GM19238 (cell line): ENCODE data around the gene C6orf120.
"Not testable (repeated sequence)": the region's sequence is repeated elsewhere in the genome, so short reads cannot be mapped to it uniquely, and the experiment has no call there.

Experiments used
- DNase-seq: peaks from one replicate; pipeline ENCODE4 v3.0.0; 2011; ENCODE audit warnings: low spot score; ENCODE audit not compliant: insufficient read length

Gene C6orf120

DNA sequence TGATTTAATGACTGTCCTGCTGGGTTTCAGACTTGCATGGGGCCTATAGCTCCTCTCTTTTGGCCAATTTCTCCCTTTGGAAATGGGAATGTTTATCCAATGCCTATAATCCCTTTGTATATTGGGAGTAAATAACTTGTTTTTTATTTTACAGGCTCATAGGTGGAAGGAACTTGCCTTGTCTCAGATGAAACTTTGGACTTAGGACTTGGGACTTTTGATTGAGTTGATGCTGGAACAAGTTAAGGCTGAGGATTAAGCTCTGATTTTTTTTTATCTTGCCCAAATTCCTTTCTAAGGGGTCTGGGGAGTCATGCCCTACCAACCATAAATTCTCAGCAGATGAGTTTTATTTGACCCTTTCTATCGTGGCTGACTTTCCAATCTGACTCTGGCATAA lies 23.6 kb upstream of the C6orf120 start:
- DNase-seq: no peak

GRCh38 chr6:169684056-169684455 lies 17.9 kb upstream of the C6orf120 start:
- no peak for DNase-seq

DNA sequence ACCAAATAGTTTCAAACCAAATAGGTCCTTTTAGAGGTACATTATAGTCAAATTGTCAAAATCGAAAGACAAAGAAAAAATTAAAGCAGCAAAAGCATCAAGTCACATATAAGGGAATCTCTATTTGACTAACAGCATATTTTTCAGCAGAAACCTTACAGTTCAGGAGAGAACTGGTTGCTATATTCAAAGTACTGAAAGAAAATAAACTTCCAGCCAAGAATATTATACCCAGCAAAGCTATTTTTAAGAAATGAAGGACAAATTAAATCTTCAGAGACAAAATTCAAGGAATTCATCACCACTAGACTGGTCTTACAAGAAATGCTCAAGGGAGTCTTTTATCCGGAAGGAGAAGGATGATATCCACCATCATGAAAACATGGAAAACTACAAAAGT lies 16.1 kb upstream of the C6orf120 start:
- DNase-seq: no peak

DNA sequence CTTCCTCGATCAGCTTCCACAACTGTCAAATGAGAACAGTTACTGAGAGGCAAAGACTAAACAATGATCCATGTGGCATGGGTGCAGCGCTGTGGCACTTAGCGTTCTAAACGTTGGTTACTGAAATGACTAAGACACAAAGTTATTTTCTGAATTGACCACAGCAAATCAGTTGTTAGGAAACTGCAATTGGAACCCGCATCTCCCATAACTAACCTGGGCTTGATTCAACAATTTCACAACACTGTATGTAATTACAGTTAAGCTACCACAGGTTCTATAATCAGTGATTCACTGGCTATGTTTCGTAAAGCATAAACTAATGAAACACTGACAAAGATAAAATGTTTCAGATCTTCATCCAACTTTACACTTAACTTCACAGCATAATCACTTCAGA lies 12.6 kb upstream of the C6orf120 start:
- DNase-seq: no peak

DNA sequence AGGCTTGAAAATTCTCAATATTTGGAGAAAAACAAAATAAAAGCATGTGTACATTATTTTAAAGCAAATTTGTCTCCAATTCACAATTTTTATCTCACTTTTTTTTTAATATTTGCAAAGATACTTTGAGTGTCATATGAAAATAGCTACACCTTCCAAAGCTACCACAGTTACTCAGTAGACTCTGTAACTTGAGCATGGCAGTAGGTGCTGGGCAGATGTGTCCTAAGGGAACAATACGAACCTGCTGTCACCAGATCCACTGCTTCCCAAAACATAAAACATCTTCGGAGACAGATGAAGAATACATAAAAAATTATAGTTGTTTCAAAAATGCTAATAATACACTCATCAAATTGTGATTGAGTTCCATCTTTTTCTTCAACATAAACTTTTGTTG lies 10.7 kb upstream of the C6orf120 start:
- DNase-seq: no peak

DNA sequence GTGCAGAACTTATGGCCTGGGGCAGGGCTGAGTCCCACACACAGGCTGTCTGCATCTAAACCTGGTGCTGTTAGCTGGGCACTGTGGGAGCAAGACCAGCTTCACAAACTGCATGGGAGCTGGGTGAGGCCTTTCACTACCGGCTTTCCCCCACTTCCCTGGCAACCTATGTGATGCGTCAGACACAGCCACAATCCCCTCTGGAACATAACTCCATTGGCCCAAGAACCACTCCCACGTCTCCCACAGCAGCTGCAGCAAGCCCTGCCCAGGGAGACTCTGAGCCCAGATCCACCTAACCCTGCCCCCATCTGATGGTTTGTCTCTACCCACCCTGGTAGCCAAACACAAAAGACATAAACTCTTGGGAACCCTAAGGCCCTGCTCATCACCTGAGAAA lies 9.4 kb upstream of the C6orf120 start:
- DNase-seq: no peak

DNA sequence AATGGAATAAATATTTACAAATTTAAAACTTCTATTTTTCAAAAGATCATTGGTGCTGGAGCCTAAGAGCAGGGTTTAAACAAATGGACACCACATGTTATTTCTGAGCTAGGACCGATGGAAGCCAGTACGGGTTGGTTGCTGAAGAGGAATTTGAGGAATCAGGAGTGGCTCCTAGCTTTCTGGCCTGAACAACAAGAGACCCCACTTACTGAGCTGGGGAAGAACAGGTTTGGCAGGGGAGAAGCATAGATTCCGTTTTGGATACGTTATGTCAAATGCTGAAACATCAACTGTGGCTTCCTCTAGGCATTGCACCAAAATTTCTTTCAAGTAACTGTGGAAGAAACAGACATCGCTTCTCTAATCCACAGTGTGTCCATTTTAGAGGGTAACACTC lies 6.8 kb upstream of the C6orf120 start:
- DNase-seq: no peak

DNA sequence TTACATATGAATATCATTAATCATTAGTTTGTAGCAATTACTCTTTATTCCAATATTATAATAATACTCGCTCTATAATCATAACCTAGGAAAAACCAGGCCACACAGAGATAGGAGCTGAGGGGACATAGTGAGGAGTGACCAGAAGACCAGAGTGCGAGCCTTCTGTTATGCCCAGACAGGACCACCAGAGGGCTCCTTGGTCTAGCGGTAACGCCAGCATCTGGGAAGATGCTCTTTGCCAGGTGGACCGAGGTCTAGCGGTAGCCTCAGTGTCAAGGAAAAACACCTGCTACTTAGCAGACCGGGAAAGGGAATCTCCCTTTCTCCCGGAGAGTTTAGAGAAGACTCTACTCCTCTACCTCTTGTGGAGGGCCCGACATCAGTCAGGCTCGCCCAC lies 4.8 kb upstream of the C6orf120 start:
- DNase-seq: not testable (repeated sequence)

DNA sequence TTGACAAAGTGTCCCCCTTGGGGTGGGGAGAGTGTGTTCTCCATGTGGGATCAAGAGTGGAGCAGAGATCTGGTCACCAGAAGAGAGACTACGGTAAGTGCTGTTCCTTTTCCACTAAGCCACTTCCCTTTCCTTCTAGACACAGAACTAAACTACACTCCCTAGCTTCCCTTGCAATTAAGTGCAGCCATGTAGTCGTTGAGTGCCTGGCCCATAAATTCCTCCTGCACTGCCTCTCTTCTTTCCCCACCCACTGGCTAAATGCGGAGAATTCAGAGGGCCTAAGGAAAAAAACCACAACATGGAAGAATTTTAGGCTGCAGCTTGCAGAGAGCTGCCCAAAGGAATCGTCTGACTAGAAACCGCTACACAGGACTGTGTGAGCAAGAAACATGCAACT lies 1.6 kb upstream of the C6orf120 start:
- DNase-seq: no peak

GRCh38 chr6:169701311-169701953 lies 494 bp upstream of the C6orf120 start:
- no peak for DNase-seq

GRCh38 chr6:169702840-169703246 lies 917 bp downstream of the C6orf120 start:
- DNase-seq: no peak

DNA sequence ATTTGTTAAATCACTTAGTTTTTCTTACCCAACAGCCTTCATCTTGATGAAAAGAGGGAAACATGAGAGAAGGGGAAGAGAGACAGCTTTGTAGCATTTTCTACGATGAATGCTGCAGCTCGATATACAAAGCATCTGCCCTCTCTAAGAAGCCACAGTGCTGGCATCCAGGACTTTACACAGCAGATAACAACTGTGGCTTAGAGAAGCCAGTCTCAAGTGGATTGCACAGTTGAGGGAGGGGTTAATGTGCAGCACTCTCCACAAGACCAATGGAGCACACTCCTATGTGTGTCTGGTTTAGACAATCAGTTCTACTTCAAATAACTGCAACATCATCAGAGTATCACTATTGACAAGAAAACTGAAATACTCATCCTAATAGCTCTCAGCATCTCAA lies 5.8 kb downstream of the C6orf120 start:
- no peak for DNase-seq

DNA sequence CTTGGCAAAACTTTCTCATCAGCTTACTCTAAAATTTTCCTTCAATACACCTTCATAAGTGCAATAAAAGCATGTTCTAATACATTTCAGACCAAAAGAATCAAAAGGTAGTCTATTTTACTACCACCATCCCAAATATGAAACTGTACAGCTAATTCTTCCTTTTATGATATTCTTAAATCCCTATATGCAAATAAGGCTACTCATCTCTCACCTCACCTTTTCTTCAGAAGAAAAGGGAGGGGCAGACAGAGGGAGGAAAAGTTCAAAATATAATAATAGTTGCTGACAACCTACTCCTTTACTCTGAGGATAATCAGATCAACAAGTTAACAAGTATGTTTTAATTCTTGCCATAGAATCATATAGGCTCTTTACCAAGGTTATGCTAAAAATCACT lies 7.4 kb downstream of the C6orf120 start:
- DNase-seq: no peak

DNA sequence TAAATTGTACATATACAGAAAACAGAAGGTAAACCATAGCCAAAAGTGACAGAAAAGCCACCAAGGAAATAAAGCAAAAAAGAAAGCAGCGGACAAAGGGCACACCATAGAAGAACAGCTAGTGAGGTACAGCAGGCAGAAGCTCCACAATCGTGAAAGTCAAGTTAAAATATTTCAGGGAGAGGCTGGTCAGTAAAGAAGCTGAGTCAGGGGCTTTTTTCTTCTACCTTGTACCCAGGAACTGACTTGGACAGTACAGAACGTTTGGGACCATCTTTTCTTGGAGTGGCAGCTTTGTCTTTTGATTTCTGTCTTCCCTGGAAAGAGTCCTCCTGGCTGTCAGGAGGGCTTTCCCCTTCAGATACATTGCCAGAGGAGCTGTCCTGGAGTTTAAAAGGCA lies 8.1 kb downstream of the C6orf120 start:
- no peak for DNase-seq

GRCh38 chr6:169714178-169714577 lies 12.3 kb downstream of the C6orf120 start:
- DNase-seq: no peak

- no peak for DNase-seq
Measured at GRCh38 chr6:169714595-169714994, 12.7 kb downstream of the C6orf120 start.

DNA sequence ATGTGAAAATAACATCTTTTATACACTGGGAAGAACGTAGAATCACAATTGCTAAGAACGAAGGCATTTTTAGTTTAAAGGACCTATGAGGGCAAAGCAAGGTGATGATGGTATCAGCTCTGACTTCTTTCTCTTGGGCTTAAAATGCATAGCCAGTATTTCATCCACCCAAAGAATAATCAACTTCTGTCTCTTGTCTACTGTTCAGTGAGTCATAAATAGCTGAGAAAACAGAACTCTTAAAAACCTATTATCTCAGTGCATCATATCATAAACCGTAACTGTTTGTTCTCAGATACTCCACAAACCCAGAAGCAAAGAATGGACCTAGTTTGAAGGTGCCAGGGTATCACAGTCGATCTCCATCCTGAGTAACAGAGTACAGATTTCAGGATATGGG lies 17.2 kb downstream of the C6orf120 start:
- no peak for DNase-seq

- DNase-seq: no peak
Measured at GRCh38 chr6:169720207-169720855, 18.4 kb downstream of the C6orf120 start.

DNA sequence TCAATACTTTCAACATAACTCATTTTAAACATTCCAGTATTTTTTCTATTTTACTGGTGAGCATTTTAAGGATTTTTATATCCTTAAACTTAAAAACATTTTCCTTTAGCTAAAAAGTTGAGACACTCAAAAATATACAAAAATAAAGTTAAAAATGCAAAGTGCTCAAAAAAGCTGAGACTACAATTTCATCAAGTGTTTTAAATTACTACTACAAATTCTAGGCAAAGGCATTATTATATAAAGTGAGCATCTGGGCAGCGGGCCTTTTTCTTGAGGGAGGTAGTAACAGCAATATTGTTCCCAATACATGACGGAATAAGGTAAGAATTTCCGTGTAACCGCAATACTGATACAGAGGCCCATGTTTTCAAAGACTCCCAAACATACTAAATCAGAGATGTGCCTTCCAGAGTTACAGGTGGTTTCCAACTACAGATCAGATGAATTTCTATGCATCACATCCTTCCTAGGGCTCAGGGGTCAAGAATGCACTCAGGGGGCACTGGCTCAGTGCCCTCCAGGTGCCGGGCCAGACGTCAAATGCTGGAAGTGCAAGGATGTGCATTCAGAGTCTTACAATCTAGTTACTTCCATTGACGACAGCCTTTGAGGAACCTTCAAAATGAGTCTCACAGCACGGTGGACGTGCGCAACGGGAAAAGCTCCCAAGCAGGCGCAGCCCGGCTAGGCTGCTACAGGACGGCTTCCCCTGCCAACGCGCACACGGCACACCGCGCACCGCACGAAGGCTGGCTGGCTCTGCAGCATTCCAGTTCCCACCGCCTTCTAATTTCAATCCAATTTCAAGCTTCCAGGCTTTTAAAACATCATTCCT lies 20.7 kb downstream of the C6orf120 start:
- DNase-seq: peak; percentile 20

- peak; percentile 50 for DNase-seq
Measured at GRCh38 chr6:169723200-169723909, 21.4 kb downstream of the C6orf120 start.

- peak; percentile 46 for DNase-seq
Measured at GRCh38 chr6:169723991-169724493, 22.1 kb downstream of the C6orf120 start.
